22Rv1 (cell line): ENCODE measurements around the gene ADK.

Source experiments
- H3K27ac ChIP-seq: fragments of 450-650 bp; 2 replicates; pipeline ENCODE4 v1.5.1; 2017
- ZFX ChIP-seq: fragments of 450-650 bp; IDR thresholded peaks from 2 replicates; pipeline ENCODE4 v1.6.1; 2017; ENCODE audit warnings: antibody characterized with exemption, borderline replicate concordance
- TF ChIP-seq, protein P1 (sequence below): fragments of 450-650 bp; IDR thresholded peaks from 2 replicates; pipeline ENCODE4 v1.5.1; 2017; ENCODE audit warnings: mild to moderate bottlenecking

The ADK gene

DNA sequence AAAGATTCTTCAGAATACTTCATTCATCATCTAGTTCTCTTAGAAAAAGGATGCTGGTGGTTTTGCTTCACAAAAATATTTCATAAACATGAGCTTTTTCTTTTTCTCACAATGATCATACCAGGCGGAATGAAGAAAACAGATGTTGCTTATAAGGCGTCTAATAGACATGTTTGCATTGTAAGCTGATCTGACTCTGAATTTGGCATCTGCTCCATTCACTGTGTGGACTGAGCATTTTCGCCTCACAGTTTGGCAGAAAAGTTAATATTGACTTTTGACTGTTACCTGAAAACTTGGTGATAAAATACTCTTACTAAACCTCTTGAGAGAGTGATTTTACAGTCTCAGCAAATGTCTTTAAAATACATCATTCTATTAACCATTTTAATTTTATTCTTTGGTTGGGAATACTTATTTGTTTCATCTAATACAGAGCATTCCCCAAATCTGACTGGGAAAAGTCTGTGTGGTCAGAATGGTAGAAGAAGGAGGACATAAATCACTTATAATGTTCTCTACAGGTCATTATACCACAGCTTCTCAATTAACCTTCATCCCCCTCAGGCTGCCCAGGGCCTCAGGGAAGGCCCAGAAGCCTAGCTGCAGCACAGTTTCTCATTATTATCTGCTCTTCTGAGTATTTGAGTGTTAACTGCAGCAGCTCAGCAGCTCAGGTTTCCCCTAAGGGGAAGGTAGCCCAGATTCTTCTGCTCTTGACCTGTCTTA, 553.8 kb downstream of the ADK start:
- no peak overlapping the region; the same call in 1 of the 2 replicates for H3K27ac ChIP-seq
- no peak for TF ChIP-seq ZFX
- TF ChIP-seq, protein P1, sequence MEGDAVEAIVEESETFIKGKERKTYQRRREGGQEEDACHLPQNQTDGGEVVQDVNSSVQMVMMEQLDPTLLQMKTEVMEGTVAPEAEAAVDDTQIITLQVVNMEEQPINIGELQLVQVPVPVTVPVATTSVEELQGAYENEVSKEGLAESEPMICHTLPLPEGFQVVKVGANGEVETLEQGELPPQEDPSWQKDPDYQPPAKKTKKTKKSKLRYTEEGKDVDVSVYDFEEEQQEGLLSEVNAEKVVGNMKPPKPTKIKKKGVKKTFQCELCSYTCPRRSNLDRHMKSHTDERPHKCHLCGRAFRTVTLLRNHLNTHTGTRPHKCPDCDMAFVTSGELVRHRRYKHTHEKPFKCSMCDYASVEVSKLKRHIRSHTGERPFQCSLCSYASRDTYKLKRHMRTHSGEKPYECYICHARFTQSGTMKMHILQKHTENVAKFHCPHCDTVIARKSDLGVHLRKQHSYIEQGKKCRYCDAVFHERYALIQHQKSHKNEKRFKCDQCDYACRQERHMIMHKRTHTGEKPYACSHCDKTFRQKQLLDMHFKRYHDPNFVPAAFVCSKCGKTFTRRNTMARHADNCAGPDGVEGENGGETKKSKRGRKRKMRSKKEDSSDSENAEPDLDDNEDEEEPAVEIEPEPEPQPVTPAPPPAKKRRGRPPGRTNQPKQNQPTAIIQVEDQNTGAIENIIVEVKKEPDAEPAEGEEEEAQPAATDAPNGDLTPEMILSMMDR: no peak

DNA sequence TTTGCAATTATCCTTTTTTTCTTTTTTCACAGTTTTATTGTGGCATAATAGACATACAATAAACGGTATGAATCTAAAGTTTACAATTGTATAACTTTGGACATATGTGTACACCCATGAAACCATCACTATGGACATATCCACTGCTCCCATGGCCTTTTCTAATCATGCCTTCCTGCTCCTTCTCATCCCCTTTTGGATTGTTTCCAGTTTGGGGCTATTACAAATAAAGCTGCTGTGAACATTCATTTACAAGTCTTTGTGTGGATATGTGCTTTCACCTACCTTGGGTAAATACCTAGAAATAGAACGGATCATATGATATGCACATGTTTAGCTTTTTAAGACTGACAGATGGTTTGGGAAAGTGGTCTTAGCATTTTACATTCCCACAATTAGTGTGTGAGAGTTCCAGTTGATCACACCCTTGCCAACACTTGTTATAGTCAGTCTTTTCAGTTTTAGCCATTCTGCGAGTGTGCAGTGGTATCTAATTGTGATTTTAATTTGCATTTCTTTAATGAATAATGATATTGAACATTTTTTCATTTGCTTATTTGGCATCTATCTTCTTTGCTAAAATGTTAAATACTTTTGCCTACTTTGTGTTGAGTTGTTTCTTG, 554.4 kb downstream of the ADK start:
- TF ChIP-seq, protein P1: no peak
- TF ChIP-seq ZFX: no peak

DNA sequence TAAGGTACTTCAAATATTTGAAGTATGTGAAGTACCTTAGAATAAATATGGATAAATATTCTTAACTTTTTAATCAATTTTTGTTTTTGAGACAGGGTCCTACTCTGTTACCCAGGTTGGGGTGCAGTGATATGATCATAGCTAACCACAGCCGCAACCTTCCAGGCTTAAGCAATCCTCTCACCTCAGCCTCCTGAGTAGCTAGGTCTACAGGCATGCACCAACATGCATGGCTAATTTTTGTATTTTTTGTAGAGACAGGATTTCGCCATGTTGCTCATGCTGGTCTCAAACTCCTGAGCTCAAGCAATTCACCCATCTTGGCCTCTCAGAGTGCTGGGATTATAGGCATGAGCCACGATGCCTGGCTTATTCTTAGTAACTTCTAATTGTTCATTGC, 555.9 kb downstream of the ADK start:
- TF ChIP-seq, protein P1: no peak
- no peak for TF ChIP-seq ZFX
- H3K27ac ChIP-seq: no peak overlapping the region

More for the DNA sequence above, 554.4 kb downstream of the ADK start:
- H3K27ac ChIP-seq: no peak overlapping the region

DNA sequence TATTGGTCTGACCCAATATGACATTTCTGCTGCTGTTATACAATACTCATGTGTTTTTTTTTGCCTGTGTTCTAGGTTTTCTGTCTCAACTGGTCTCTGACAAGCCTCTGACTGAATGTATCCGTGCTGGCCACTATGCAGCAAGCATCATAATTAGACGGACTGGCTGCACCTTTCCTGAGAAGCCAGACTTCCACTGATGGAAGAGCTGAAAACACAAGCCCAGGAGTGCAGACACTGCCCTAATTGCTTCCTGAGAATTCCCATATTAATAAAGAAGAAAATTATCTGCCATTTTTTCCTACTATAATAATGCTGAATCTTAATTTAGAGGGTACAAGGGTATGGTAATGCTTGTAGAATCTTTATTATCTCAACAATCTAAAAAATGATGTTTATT, 557.2 kb downstream of the ADK start:
- H3K27ac ChIP-seq: no peak overlapping the region
- no peak for TF ChIP-seq ZFX
- TF ChIP-seq, protein P1: no peak

DNA sequence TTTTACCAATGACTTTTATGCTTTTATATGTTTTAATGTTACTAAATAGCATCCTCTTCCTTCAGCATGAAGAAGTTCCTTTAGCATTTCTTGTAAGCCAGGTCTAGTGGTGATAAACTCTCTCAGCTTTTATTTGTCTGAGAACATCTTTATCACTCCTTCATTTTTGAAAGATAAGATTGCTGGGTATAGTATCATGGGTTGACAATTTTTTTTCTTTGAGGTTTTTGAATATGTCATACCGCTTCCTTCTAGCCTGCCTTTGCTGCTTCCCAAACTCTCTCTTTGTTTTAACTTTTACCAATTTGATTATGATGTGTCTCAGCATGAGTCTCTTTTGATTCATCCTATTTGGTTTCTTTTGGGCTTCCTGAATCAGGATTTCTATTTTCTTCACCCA, 567.2 kb downstream of the ADK start:
- TF ChIP-seq, protein P1: no peak
- no peak for TF ChIP-seq ZFX
- no peak overlapping the region for H3K27ac ChIP-seq

DNA sequence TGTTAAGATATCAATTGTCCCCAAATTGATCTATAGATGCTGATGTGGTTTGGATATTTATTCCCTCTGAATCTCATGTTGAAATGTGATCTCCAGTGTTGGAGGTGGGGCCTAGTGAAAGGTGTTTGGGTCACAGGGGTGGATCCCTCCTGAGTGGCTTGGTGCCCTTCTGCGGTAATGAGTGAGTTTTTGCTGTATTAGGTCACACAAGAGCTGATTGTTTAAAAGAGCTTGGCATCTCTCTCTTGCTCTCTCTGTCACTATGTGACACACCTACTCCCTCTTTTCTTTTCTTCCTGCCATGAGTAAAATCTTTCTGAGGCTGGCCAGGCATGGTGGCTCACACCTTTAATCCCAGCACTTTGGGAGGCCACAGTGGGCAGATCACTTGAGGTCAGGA, 577.2 kb downstream of the ADK start:
- TF ChIP-seq, protein P1: no peak
- no peak for TF ChIP-seq ZFX
- no peak overlapping the region for H3K27ac ChIP-seq

DNA sequence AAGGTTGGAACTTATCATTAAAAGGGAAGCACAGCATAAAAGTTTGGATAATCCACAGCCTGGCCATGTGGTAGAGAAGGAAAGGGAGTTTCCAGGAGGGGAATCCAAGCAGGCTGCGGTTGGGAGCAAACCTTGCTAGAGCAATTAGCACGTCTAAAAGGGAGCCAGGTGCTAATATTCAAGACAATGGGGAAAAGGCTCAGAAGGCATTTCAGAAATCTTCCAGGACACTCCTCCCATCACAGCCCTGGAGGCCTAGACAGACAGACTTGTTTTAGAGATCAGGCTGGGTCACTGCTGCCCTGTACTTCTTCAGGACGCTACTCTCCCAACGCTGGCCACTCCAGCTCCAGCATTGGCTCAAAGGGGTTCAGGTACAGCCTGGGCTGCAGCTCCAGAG, 579.2 kb downstream of the ADK start:
- TF ChIP-seq, protein P1: no peak
- H3K27ac ChIP-seq: no peak overlapping the region
